Activated gamma-delta T cell treated with anti-CD3 and anti-CD28 coated beads, Interleukin-2, amount 50 U/mL, for 16 hours (primary cell): Measurements from ENCODE around the gene UAP1L1.

Experiments used
- DNase-seq: peaks from one replicate; pipeline ENCODE4 v3.0.0-alpha.2; 2020; ENCODE audit warnings: low read depth

Gene UAP1L1

DNA sequence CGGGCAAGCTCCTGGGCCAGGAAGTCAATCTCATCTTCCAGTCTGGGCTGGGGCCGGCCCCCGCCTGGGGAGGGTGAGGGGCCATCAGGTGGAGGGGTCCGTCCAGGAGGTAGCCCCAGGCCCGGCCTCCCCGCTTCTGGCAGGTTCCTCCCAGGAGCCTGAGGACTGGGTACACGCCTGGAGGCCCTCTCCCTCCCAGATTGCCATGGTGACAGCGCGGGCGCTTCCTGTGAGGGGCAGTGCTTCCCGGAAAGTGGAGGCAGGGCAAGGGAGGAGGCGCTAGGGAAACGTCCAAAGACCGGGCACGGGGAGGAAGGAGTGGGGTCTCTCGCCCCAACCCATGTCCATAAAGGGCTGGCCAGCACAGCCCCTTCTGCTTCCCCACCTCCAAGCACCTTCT lies 36.2 kb upstream of the UAP1L1 start:
- DNase-seq = no peak

DNA sequence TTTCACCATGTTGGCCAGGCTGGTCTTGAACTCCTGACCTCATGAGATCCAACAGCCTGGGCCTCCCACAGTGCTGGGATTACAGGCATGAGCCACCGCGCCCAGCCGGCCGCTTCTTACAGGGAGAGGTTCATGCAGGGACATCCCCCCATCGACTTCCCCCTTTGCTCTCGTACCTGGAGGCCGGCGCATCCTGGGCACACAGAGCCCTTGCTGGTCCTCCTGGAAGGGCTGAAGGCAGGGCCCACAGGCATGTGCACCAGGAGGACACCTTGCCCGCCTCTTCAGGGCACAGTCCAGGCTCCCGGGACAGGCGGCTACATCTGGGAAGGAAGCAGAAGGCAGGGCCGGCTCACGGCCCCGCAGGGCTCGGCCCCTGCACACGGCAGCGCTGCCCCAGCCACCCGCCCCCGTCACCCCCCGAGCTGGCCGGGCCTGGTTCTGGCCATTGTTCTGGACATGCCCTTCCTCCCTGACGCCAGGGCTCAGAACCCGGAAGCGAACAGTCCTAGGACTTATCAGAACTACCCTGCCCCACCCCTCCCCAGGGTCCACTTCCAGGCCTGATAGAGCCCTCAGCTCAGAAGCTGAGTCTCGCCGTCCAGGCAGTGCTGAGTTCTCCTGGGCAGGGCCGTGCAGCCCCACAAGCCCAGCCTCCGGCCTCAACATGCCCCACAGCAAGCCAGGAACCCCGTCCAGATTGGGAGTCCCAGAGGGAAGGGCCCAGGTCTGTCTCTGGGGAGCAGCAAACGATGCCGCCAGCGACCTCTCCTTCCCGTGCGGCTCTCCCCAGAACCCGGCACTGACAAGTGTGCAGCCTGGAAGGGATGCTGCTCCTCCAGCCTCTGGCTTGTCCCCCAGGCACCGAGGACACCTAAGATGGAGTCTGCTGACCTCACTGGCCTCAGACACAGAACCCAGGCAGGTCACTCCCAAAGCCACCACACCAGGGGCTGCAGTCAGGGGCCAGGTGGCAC lies 34.3 kb upstream of the UAP1L1 start:
- no peak for DNase-seq

DNA sequence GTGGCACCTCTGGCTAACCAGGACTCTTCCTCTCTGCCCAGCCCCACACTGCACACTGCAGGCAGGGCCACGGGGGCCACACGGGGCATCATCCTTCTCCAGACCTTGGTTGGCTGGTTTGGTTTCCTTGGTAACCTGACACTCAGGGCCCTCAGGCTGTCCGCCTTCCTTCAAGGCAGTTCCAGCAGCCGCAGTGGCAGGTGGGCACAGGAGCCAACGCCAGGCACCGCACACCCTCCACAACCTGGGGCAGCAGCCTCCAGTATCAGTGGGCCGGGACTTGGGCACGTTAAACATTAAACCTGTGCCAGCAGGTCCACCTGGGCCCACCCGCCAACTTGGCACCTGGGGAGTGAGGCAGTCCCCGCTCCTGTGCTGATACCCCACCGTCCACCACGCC lies 33.3 kb upstream of the UAP1L1 start:
- no peak for DNase-seq

DNA sequence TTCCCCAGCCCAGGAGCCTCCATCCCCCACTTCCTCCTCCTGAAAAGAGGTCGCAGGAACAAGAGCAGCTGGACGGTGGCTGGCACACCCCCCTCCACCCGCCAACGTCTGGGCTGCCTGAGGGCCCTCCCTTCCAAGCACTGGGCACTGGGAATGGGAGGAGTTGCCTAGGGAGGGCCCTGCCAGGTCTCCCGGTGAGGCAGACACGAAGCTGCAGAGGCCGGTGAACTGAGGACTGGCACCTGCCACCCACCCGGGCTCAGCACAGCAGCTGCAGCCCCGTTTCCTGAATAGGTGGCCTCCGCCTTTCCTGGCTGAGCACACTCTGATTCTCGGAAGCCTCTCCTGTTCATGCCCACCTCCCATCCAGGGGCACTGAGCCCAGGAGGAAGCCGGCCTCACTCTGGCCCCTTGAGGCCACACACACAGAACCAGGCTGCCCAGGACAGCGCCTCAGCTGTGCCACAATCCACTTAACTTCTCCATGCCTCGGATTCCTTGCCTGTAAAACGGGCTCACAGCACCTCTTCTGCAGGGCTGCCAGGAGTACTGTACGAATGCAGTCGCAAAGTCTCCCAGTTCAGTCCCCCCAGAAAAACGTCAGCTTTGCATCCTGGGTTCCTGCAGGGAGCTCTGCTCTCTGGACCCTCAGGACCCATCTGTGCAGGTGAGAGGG lies 32.7 kb upstream of the UAP1L1 start:
- no peak for DNase-seq

DNA sequence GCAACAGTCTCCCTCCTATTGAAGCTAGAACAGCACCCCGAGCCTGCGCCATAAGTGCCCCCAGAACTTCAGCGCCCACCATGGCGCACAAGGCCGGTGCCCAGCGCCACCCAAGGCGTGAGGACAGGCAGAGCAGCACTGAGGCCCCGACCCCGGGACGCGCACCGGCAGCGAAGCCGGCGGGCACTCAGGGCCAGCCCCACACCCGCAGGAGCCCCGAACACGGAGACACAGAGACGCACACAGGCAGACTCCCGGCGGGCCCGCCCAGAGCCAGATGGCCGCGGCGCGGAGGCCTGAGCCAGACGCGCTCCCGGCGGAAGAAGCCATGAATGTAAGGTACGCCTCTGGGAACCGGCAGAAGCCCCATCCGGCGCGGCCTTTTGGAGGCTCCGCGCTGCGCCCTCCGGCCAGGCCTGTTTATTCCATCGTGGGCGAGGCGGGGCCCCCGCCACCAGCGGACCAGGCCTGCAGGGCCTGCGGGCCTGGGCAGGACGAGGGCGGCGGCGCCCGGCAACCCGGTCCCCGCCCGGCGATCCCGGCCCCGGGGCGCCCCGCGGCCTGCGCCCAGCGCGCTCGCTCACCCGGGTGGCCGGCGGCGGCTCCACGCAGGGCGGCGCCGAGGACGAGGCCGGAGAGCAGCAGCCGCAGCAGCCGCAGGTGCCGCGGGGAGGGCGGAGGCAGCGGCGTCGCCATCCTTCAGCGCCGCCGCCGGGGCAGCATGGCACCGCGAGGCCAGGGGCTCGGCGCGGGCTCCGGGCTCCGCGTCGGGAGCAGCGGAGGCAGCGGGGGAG lies 31.8 kb upstream of the UAP1L1 start:
- no peak for DNase-seq

DNA sequence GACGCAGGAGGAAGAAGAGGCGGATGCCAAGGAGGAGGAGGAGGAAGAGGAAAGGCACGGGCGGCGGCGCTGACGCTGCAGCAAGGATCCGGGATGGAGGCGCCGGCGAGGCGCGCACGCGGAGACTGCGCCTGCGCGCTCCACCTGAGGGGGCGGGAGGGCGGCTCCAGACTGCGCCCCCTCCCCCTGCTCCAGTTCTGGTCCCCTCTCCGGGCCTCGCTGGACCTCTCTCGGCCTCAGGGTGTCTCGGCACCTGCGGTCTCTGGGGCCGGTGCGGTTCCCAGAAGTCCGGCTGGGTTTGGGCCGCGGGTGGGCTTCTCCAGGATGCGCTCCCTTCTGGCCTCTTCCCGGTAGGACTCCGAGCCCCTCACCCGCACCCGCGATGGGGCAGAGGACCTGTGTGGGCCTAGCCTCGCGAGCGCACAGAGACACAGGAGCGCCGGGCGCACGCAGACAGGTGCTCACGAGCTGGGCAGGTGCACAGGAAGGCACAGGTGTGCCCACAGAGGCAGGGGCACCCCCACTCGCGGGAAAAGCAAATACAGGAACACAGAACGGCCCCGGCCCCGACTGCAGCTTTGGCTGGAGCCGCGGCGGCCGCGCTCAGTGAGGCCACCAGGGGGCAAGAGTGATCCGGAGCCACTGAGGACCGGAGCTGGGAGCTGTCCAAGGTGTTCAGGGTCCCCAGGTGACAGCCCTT lies 31.1 kb upstream of the UAP1L1 start, which contains the start of gene NPDC1:
Gene NPDC1, minus strand, starts transcription at position 90 of the 700 bp plus-strand sequence. CDS start 188 bp downstream, outside the sequence.
- DNase-seq = peak; percentile 76

DNA sequence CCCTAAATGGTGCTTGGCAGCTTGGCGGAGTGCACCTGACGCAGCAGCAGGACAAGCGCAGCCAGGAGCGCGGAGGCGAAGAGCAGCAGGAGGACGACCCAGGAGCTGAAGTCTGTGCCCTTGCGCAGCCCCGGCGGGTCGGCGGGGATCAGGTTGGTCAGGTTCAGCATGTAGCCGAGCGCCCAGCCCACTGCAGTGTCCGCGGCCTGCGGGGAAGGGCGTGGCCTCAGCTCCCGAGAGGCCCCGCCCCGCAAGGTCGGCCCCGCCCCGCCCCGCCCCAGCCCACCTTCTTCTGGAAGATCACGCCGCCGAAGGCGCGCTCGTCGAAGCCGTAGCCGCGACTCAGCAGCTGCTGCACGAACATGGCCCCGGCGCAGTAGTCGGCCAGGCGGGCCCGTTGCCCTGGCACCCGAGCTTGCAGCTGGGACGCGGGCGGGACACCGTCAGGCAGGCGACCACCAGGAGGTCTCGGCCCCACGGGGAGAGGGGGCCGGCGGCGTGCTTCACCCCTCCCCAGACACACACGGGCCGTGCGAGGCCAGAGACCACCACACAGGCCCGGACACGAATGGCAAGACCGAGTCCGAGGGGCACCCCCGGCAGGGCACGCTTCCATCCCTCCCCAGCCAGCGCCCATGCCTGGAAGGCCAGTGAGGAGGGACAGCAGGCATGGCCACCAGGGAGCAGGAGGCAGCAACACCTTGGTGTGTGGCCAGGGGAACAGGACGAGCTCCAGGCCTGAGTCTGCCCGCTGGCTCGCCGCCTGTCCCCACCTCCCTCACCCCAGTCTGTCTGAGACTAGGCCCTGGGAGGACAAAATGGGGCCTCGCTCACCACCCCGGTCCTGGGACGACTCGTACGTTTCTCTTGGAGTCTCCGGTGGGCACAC lies 28.4 kb upstream of the UAP1L1 start:
- DNase-seq = no peak

DNA sequence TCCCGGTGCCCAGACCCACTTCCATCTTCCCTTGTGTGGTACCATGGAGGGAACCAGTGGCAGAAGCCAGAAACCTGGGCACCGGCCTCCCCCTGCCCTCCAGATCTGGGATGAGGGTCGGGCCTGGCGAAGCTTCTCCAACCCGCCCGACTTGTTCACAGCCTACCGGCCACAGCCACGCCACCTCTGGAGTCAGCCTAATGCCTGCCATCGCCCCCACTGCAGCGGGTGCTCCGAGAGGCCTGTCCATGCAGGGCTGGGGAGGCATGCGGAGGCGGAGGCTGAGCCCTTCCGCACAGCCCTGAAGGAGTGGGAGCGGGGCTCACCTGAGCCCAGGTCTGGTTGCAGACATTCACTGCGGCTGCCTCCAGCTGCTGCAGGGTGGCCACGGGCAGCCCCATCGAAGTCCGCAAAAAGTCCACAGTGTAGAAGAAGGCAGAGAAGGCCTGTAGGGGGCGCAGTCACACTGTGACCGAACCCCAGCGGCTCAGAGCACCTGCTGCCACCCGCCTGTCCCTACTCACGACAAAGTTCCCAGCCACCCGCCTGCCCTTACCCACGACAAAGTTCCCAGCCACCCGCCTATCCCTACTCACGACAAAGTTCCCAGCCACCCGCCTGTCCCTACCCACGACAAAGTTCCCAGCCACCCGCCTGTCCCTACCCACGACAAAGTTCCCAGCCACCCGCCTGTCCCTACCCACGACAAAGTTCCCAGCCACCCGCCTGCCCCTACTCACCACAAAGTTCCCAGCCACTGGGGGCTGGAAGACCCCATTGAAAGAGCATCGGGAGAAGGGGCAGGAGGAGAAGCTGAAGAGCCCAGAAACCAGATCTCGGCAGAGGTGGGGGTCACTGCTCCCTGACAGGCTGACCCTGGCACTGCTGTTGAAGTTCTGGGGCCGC lies 27.5 kb upstream of the UAP1L1 start:
- DNase-seq = no peak

DNA sequence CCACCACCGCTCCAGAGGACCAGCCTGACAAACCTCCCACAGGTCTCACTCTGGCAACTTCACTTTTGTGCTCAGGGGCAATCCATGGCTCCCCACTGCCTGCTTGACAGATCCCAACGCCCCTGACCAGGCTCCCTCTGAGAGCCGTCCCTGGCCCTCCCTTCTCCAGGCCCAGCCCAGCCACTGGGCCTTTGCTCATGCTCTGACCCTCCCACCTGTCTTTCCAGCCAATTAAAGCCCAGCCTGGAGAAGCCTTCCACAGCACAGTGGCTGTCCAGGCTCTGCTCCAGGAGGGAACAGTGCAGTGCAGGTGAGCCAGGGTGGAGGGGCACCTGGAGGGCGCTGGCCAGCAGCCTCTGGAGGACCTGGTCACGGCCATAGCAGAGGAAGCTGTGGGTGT lies 26.7 kb upstream of the UAP1L1 start:
- DNase-seq = no peak

DNA sequence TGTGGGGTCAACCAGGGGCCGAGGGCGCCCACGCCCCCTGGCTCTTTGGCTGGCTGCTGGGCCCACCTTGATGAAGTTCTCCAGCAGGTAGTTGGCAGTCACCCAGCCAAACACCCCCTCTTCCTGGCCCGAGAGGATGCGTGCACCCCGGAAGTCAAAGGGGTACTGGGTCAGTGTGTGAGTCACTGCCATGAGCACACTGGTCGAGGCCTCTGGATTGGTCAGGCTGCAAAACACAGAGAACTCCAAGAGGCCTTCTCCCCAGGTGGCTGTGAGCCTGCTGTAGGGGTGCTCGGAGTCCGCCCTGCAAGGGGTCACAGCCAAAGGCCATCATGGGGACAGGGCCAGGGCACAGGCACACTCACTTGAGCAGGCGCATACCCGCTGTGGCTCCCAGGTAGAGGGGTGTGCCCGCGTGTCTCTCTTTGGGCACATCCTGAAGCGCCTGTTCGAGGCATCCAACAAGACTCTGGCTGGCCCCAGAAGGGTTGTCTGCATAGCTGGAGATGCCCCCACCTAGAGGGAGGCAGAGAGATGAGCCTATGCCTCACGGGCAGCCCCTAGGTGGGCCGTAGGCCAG lies 26.1 kb upstream of the UAP1L1 start:
- DNase-seq = no peak

DNA sequence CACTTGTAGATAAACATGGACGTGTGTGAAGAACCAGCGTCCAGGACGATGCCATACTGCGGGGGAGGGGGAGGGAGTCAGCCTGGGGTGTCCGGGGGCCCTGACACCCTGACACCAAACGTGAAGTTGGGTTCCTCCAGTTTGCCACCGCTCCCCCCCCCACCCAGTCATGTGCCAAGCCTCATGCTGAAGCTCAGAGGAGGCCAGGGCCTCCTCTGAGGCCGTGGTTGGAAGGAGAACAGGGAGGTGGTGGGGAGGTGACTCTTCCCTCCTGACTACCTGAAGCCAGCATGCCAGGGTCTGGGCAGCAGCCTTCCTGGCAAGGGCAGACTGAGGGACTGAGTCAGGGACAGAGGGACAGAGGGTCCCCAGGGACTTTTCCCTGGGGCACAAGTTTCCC lies 25.0 kb upstream of the UAP1L1 start:
- no peak for DNase-seq

DNA sequence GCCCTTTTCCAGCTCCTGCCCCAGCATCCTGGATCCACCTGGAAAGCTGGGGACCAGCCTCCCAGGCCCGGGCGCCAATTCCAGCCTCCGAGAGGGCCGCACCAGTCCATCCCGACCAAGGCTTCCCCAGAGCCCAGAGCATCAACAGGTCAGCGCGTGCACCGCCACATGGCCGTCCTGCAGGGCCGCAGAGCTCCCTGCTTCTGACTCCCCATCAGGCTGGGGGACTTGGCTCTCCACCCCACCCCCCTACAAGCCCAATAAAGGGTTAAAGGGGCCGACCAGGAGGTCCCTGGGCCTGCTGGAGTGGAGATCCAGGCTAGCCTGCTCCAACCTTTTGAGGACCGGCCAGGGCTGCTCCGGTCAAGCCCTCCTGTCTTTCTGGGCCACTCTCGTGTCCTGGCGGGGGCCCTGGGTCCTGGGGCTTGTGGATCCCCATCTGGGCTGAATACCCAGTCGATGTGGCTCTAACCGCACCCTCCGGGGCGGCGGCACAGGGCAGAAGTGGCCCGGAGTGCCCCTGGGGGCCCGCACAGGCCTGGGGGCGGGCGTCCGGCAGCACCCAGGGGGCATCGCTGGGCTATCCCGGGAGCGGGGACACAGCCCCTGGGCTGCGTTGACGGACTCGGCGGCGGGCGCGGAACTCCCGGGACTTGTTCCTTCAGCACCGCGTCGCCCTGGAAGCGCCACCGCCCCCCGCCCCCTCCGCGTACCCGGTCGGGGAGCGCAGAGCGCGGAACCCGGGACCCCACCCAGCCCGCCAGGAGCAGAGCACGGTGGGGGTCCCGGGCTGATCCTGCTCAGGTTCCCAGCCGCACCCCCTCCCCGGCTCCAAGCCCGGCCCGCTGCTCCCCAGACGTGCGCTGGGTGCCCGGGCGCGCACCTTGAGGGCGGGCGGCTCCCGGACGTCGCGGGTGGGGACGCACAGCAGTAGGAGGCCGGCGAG lies 24.0 kb upstream of the UAP1L1 start:
- DNase-seq = no peak

DNA sequence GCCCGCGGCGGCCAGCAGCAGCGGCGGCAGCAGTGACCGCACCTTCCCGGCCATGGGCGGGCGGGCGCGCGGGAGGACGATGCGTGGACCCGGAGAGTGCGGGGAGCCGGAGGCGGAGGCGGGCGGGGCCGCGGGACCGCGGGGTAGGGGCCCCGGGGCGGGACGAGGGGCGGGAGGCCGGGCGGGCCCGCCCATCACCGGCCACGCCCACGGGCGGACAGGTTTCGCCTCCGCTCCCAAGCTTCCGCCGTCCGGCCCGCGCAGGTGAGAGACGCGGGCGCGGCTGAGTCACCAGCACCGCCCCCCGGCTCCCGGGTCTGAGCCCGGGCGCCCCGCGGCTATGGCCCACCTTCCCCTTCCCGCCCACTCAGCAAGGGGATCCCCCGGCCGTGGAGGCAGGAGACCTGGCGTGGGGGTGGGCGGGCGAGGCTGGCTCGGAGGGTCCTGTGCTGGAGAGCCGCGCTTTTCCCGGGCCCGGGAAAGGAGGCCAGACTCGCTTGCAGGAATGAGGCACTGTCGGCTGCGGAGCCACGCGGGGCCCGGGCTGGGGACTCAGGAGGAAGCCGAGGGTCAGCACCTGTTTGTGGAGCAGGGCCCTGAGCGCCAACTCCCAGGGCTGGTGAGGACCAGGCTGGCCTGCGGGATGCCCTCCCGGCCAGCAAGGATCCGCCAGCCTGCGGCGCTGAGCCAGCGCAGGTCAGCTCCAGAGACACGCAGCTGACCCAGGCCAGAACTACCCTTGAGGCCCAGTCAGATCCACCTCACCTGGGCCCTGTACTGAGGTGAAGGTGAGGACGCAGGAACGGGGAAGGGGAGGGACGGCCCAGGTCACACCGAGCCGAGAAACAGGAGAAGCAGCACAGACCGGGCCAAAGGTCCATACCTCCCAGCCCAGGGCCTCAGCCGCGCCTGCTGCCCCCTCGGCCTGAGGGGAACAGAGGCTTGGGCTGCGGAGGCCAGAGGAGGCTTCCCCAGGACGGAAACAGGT lies 23.1 kb upstream of the UAP1L1 start, which contains the start of gene ENTPD2:
Gene ENTPD2, minus strand, starts transcription at position 118 of the 988 bp plus-strand sequence. Its CDS starts 64 bp downstream, at position 54.
- no peak for DNase-seq

DNA sequence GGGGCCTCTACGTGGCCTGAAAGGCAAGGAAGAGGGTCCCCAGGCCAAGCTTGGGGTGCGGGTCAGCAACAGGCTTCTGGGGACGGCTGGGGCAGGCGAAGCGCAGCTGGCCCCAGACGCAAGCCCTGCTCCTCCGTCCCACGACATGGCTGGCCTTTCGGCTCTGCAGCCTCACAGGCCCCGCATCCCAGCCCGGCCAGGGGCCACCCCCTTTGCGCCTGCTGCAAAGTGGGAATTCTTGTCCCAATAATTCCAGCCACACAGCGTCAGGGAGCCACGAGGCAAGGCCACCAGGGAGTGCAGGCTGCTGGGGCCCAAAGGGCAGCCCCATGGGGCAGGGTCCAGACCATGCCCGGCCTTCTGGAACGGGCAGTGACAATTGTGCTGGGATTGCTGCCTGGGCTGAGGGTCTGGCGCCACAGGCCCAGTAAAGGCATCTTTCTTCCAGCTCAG lies 22.4 kb upstream of the UAP1L1 start:
- DNase-seq = no peak

DNA sequence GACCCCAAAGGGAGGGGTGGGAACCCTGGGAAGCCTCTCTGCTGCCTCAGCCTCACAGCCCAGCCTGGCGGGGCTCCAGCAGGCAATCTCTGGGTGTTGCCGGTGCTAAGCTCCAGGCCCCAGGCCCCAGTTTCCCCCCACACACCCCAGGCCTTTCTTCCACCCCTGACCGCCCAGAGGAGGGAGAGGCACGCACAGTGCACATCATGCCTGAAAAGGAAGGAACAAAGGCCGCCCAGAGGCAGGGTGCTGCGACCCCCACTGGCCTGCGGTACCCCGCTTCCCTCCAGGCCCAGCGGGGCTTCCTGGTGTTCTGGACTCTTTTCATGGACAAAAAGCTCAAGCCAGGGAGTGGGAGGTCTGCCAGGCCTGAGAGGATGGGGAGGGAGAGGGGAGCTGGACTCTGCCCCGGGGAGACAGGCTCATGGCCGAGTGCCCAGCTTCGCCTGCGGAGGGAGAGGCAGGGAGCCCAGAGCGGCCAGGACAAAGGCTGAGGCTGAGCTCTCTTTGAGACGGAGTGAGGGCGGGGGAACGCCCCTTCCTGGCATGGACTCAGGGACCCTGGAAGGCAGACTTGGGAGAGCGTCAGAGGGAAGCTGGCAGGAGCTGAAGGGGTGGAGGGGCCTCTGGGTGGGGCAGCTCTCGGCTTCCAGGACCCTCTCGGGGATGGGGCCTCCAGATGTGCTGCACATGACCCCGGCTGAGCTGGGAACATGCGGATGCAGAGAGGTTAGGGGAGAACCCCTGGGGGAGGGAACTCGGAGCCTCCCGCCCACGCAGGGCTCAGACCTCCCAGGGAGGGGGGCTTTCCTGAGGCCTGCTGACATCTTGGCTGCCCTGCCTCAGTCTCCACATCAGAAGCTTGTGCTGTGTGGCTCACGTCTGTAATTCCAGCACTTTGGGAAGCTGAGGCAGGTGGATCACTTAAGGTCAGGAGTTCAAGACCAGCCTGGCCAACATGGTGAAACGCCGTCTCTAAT lies 21.6 kb upstream of the UAP1L1 start:
- no peak for DNase-seq
